NCI-H128 (cell line): ENCODE measurements around the gene LRRC4.

ENCODE experiments used
- DNase-seq: peaks from one replicate; lab custom pipeline; 2025; ENCODE audit not compliant: unreplicated experiment; lab: John Stamatoyannopoulos, UW

Gene LRRC4

DNA sequence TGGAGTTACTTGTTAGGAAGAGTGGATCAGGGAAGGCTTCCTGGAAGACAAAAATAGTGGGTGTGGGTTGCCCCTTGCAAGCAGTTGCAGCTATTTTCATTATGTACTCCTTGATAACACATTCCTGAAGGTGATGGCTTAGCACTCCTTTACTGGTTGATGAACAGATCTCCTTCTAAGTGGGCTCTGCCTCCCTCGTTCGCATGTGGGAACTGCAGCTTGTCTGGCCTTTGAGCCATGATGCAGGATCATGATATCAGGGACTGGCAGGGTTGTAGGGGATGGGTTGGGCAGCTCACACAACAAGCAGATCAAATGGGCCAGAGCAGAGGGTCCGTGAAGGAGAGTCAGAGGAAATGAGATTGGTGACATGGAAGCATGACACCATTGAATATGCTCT is 28.8 kb upstream of the LRRC4 start:
- DNase-seq, result no peak

DNA sequence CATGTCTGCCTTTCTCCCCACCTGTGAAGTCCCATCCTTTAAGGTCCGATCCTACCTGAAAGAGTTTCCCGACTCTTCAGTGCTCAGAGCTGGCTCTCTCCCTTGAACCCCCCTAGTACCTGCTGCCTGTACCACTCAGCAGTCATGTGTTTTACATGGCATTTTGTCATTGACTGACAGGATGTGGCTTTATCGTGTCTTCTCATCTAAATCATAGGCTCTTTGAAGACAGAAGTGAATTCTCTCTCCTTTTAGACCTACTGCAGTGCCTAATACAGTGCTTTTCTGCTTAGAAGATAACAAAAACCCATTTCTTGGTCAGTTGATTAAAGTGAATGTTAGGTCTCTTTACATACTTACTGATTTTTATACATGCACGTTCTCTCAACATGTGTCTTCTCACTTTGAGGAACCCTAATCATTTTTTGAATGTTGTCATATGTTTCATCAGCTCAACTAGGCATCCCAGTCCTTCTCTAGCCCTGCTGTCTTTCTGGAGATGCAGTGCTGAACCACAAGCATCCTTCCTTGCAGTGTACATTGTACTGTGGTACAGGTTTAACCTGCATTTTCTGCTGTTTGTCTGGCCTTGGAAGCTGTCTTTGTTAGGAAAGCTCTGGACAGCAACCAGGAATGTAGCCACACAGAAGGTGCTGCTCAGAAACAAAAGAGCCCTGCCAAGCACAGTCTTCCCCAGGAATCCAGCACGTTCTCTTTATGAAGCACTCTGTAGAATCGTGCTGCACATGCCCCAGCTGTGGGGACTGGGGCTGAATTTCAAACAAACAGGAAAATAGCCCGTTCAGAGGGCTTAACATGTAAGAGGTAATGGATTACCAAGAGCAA is 28.1 kb upstream of the LRRC4 start:
- no peak for DNase-seq

DNA sequence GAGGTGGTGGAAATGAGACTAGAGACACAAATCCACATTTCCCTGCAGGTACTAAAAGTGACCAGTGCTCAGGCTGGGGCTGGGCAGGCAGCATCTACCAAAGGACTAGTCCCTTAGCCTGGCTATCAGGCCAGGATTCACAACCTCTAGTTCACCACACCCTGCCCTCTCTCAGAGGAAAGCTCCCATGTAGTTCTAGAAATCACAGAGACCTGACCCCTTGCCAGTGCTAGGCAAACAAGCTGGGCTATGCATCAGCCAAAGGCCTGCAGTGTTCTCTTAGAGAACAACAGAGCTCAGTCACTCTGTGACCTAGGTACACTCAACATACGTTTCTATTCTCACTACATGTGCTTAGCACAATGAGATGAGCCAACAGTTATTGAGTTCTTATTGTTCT is 26.7 kb upstream of the LRRC4 start:
- DNase-seq, result no peak

DNA sequence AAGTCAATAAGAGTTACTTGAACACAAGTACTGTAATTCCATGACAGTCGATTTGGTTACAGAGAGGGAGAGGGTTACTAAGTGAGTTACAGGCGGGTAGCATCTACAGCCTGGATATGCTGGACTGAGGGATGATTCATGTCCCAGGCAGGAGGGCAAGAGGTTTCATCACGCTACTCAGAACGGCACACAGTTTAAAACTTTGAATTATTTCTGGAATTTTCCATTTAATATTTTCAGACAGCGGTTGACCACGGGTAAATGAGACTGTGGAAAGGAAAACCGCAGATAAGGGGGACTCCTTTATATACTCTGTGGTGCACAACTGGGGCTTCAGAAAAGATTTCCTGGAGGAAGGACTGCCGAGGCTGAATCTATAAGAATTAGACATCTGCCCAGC is 25.7 kb upstream of the LRRC4 start:
- DNase-seq, result no peak

DNA sequence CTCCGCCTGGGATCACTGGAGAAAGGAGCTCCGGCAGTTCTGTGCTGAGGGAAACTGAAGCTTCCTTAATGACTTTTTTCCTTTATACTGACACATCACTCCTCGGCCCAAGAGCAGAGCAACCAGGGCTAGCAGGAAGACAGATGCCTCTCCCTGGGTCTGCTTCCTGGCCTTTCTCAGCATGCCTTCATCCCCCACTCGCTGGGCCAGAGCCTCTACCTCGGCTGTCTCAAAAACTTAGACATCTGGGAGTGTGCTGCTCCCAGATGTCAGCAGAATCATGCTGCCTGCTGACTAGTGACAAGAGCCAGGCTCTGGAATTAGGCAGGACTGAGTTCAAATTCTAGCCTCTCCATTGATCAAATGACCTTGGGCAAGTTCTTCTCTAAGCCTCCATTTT is 24.4 kb upstream of the LRRC4 start:
- DNase-seq, result no peak

DNA sequence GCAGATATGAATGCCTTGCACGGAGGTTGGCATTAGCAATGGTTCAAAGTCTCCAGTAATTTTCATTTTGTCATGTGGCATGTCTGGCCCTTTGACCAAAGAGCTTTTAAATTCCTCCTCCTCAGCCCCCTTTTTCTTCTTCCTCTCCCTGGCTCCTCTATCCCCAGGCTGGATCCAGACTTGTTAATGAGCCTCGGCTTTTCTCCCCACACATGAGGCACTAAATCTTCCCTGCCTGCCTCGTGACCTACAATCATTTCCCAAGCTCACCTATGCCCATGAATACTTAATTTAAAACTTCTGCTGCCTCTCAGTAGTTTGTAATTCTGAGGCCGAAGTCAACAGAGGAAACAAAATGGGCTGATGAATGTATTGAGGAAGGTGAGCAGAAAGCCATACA is 23.3 kb upstream of the LRRC4 start:
- no peak for DNase-seq

DNA sequence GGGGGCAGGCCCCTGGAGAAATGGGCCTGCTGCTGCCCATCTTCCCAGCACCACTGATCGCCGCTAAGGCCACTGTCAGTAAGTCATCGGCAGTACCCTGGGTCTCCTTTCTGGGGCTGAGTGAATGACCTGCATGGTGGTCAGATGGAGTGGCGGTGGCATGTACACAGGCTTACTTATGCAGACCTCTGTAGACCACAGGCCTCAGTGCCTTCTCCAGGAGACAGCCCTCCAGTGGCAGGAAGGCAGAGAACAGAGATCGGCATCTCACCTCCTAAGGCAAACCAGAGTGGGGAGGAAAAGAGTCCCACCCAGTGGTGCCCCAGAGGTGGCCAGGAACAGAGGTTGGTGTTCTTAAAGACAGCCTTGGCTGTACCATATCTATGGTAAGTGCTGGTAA is 22.8 kb upstream of the LRRC4 start:
- DNase-seq, result no peak

DNA sequence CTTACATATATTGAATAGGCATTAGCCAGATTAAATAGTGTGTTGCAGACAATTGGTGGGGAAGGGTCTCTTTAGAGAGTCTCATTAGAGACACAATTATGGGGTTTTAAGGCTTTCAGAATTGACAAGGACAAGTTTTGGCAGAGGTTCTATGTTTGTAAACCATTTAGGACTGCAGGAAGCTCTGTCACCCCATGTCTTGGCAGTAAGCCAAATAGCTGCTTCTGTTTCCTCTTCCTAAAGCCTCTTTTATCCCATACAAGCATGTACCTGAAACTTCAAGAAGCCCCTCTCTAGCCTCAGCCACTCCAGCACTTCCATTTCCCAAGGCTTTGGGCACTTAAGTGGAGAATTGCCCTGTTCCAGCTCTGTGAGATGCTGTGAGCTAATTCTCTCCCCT is 21.8 kb upstream of the LRRC4 start:
- peak; percentile 21 for DNase-seq

DNA sequence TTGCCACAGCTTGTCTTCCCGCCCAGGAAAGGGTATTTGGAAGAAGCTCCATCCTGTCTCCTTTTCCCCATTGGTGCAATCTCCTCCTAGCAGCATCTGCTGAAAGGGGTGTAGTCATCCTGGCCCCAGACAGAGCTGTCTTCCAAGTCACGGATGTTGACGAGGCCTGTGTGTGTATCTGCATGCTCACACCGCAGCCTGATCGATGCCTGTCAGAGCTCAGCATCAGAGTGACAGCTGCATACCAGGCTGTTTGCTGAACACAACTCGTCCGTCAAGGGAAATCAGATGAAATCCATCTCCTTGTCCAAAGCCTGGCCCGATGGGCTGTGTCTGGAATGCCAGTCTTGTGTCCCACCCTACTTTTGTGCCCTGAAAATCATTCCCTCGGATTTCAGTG is 21.2 kb upstream of the LRRC4 start:
- DNase-seq, result no peak

DNA sequence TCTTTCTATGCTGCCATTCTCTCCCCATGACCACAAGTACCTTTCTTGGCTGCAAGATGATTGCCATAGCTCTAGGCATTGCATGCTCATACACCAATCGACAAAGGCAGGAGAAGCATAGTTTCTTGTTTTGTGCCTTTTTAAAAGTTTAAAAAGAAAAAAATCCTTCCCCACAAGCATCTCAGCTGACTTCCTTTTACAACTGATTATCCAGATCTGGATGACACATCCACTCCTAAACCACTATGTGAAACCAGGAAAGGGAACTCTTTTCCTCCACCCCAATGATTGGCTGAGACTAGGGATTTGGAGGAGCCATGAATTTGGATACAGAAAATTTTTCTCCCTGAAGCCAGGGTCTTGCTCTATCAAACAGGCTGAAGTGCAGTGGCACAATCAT is 14.5 kb upstream of the LRRC4 start:
- DNase-seq, result no peak

DNA sequence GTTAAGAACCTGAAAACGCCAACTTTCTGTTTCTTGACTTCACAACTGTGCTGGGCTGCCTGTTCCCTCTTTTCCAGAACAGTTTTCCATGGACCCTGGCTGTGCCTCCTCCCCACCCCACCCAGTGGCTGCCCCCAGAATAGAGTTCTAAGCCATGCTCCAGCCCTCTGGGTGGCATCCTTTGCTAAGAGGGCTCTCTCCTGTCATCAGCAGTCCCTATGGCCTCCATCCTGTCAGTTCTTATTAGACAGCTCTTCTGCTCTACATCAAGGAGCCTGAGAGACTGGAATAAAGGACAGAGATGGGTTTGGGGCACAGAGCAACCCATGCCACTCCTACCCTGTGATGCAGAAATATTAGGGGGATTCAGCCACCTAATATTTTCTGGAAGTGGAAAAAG is 13.9 kb upstream of the LRRC4 start:
- no peak for DNase-seq

DNA sequence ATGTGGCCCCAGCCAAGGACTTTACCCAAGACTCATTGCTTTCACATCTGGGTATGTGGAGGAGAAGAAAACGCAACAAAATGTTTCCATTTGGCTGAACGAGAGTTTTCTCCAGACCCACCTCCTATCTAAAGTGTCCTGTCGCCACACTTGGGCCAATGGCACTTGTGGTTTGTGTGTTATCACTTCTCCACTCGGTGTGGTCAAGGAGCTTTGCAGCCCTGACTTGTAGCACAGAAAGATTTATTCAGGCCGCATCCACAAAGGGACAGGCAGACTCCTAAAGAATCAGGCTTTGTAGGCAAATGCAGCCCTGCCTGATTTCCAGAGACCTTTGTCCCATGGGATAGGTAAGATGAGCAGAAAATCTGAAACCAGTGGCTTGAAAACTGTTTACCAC is 12.8 kb upstream of the LRRC4 start:
- DNase-seq, result no peak

DNA sequence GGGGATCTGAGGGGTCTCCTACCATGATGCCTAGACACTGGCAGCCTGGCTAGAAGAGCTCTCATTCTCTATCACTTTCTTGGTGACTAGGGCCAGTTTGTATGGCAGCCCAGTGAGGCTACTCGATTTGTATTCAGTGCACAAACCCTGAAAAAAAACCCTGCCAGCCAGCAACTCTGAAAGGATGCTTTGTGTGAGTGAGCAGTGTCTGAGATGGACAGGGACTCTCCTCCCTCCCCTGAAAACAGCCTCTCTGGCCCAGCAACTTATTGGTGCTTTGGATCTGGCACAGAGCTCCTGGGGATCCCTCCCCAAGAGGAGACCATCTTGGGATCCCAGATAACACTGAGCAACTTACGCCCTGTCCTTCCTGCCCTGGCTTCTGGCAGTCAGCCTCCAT is 10.8 kb upstream of the LRRC4 start:
- no peak for DNase-seq

DNA sequence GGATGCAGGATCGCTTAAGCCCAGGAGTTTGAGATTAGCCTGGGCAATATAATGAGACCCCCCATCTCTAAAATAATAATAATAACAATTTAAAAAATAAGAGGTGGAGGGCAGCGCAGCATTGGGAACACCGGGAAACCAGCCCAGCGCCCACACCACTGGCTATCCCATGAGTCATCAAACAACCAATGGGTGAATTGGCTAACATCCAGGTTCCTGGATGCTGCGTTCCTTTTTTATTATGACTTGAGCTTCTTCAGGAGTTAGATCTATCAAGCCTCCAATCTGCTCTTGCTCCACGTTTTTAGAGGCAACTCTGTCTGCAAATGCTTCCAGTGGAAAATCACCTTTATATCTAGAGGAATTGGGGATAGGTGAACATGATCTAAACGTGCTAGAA is 10.0 kb upstream of the LRRC4 start:
- DNase-seq, result no peak

DNA sequence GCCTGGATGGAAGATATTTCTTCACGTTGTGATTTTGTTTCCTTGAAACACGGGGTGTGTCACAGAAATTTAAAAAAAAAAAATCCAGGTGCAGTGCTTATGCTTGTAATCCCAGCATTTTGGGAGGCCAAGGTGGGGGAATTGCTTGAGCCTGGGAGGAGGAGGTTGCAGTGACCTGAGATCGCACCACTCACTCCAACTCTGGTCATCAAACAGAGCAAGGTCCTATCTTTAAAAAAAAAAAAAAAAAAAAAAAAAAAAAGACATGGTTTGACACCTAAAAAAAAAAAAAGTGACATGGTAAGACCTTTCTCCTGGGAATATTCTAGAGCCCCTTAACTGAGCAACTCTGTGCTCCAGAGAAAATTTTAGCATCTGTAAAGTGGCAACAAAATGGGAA is 9.0 kb upstream of the LRRC4 start:
- DNase-seq, result no peak

DNA sequence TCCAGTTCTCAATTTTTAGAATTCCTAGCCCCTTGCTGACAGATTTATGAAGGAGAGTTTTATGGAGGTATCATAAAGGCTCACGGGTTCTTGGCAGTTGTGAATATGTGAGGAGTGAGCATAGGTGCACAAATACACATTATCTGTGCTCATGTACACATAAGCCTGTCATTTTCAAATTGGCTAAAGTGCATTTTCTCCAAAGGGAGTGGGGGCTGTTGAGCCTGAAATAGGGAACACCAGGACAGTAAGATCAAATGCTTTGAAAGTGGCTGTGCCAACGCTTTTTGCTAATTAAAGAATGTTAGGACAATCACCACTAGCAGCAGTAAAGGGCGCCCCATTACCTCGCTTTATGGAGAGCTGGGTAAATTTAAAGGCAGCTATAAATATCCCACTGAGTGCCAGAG is 8.3 kb upstream of the LRRC4 start:
- no peak for DNase-seq

DNA sequence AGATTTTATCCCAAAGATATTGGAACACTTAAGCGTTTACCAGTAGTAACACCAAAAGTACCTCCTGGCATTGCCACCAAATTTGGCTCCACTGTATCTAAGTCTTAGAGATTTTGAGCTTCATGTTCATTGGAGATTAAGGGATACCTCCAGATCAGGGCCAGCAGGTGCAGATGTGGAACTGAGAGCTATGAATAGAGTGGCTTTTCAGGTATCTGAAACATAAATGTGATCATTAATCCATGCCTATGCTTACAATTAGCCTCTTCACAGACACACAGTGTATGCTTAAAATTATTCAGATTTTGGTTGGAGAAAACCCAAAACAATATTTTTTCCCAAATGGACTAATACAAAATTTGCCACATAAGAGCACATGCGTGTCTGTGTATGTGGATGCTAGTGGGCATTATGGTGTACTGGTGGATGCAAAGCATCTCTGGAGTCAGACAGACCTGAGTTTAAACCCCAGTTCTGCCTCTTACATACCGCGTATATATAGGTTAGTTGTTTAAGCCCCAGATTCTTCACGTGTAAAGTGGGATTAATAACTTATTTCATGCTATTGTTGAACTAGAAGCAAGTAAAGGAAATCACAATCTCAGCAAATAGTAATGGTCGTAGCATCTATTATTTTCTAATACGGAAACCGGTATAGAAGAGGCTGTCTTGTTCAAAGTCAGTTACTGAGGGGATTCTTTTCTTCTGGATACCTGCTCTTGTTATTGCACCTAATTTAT is 6.8 kb upstream of the LRRC4 start:
- DNase-seq, result no peak

DNA sequence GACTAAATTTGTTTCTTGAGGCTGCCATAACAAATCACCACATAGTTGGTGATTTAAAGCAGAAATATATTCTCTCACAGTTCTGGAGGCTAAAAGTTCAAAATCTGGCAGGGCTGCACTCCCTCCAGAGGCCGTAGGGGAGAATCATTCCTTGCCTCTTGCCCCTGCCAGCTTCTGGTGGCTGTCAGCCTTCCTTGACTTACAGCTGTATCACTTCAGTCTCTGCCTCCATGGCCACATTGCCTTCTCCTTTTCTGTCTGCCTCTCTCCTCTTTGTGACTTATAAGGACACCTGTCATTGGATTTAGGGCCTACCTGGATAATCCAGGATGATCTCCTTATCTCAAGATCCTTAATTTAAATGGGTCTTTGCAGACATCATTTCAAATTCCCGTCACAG is 5.8 kb upstream of the LRRC4 start:
- DNase-seq, result no peak

DNA sequence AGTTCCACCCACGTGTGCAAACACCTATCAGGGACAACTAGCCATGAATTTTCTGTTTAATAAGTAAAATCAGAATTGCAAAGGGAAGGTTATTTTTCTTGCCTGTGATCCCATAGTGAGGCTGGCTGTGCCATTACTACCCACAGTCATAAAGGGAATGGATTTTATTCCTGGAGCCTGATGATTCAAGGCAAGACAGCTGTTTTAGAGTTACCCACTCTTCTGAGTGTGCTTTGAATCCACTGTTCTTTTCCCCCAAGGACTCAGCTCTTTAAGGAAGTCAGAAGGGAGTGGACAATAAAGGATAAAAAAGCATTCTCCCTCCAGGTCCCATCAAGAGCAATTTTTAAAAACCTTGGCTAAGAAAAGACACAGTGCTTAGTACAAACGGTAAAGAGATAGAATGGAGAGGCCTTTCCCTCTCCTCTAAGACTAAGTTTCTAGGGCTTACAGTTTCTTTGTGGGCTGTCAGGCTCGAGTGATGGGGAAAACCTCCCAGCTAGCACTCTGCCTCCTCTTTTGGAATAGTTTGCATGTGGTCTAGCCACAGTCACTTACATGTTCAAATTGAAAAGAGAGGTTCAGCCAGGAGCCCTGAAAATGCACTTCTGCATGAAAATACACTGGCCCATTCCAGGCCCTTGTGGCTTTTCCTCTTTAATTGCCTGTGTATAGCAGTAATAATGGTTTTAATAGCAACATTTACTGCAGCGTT is 5.1 kb upstream of the LRRC4 start:
- no peak for DNase-seq

DNA sequence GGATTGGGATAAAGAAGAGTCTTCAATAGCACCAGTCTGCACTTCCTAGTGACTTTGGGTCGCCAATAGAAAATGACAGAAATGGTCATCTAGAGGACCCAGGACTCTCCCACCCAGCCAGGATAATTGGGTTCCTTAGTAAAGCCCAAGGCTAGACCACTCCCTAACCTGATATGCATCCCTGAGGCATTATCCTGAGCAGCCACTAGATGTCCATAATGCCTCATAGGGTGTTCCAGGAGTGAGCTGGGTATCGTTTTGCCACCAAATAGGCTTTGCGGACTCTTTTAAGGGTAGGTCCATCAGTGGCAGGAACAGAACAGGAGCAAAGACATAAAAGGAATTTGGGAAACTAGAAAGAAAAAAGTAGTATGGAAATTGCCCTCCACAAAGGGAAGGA is 4.5 kb upstream of the LRRC4 start:
- DNase-seq, result no peak

DNA sequence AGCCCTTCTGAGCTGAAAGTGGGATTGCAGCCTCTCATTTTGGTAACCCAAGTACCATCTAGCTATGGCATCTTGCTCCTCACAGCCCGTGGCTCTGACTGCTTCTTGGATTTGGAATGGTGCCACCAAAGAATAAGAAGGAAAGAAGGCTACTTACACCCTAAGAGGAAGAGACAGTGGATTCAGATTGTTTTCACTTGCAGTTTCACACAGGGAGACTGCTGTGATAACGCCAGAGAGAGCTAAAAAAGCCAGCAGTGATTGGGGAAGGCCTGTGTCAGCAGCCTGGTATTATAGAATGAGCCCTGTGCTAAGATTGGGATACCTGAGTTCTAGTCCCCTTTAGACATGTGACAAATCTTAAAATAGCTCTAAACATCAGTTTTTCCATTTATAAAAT is 3.6 kb upstream of the LRRC4 start:
- DNase-seq, result no peak

DNA sequence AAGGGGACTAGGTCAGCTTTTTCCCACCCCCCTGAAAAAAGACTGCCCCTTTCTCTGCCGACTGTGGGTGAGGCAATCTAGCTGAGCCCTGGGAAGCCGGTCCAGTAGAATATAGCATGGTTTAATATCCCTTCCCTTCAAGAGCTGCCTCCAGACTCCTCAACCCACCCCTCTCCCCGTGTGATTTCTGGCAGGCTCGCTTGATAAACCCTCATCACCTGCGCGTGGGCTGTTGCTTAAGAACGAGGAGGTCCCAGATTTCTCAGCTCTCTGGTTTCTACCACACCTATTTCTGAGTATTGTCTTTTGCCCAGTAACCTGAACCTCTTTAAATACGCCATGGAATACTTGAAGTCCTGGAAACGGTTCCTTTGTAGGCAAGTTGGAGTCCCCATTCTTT is 2.0 kb upstream of the LRRC4 start:
- DNase-seq, result no peak
